T-cell (primary cell): Measurements from ENCODE around the gene MAP2K6. TPM values are rescaled to one million over a fixed set of nuclear protein-coding genes. Genes with fewer than 3 reads are reported as not detected.

Experiments used
- ATAC-seq, 4 experiments: fragments of 200-7000 bp in 3 of 4; fragments of 150-1000 bp in 1 of 4; cut with Tn5 transposase; replicated peaks in 1 of 4; 1 replicate in 3 of 4; 2 replicates in 1 of 4; pipeline ENCODE4 v1.10.0; 2021; ENCODE audit warnings: moderate library complexity in 3 of 4, mild to moderate bottlenecking in 2 of 4, moderate number of reproducible peaks in 1 of 4
- CTCF ChIA-PET, 2 donors: fragments of 300-600 bp; sonication (Branson Sonifier 250); formaldehyde crosslinking; loops; one replicate each; lab custom pipeline; 2022; ENCODE audit warnings: antibody characterized with exemption in 2 of 2; lab: Charles Lee
- POLR2A ChIA-PET, 2 donors: fragments of 300-600 bp; sonication (Branson Sonifier 250); formaldehyde crosslinking; loops; one replicate each; lab custom pipeline; 2022; ENCODE audit warnings: antibody characterized with exemption in 2 of 2; lab: Charles Lee
- DNase-seq, 35 experiments: peaks; one replicate each; pipeline versions ENCODE4 v3.0.0 to v3.0.0-alpha.2; 2013 to 2023
- H3K27ac ChIP-seq: one replicate; pipeline ENCODE4 v1.5.1; 2013; ENCODE audit warnings: low read length
- H3K27me3 ChIP-seq, 2 experiments: replicated peaks in 1 of 2; 1 replicate in 1 of 2; 2 replicates in 1 of 2; pipeline versions ENCODE4 v1.6.1 to v1.7.0; 2013; ENCODE audit warnings: low read length in 1 of 2, mixed read lengths in 1 of 2; ENCODE audit not compliant: control insufficient read depth in 2 of 2, insufficient read depth in 2 of 2; ENCODE audit errors: extremely low read depth in 1 of 2
- H3K36me3 ChIP-seq, 2 donors: 1 replicate in 1 of 2; 2 replicates in 1 of 2; pipeline versions ENCODE4 v1.6.1 to v1.7.0; 2013; ENCODE audit warnings: low read length in 1 of 2; ENCODE audit not compliant: control insufficient read depth in 2 of 2, insufficient read depth in 1 of 2; ENCODE audit errors: extremely low read depth in 1 of 2
- H3K4me1 ChIP-seq, 2 experiments: 1 replicate in 1 of 2; 2 replicates in 1 of 2; pipeline versions ENCODE4 v1.6.1 to v1.7.0; 2013; ENCODE audit warnings: low read length in 2 of 2, mixed read lengths in 1 of 2; ENCODE audit not compliant: insufficient read depth in 2 of 2, control insufficient read depth in 1 of 2; ENCODE audit errors: extremely low read depth in 1 of 2
- H3K4me3 ChIP-seq, 2 donors: 1 replicate in 1 of 2; 2 replicates in 1 of 2; pipeline versions ENCODE4 v1.5.1 to v1.7.0; 2013; ENCODE audit warnings: mild to moderate bottlenecking in 2 of 2, low read length in 1 of 2, moderate library complexity in 1 of 2; ENCODE audit not compliant: control insufficient read depth in 1 of 2; ENCODE audit errors: extremely low read depth in 1 of 2
- H3K9me3 ChIP-seq: 2 replicates; pipeline ENCODE4 v1.7.0; 2013
- H3K27ac Mint-ChIP-seq, 2 donors: one replicate each; pipeline ENCODE4 v1.8.0; 2020 to 2021; ENCODE audit warnings: mild to moderate bottlenecking in 2 of 2, mixed read lengths in 2 of 2
- H3K27me3 Mint-ChIP-seq, 2 donors: one replicate each; pipeline ENCODE4 v1.8.0; 2021 to 2022; ENCODE audit warnings: mixed read lengths in 2 of 2
- H3K36me3 Mint-ChIP-seq: one replicate; pipeline ENCODE4 v1.8.0; 2021; ENCODE audit warnings: mixed read lengths
- H3K4me1 Mint-ChIP-seq, 3 donors: one replicate each; pipeline ENCODE4 v1.8.0; 2020 to 2022; ENCODE audit warnings: mixed read lengths in 3 of 3, mild to moderate bottlenecking in 1 of 3
- H3K4me3 Mint-ChIP-seq, 3 donors: one replicate each; pipeline ENCODE4 v1.8.0; 2020 to 2022; ENCODE audit warnings: mild to moderate bottlenecking in 3 of 3, mixed read lengths in 3 of 3, moderate library complexity in 3 of 3
- H3K9me3 Mint-ChIP-seq, 3 donors: one replicate each; pipeline ENCODE4 v1.8.0; 2020 to 2022; ENCODE audit warnings: mixed read lengths in 3 of 3
- WGBS: methylation state at CpG from one replicate; pipeline ENCODE4 v1.1.5; 2013; ENCODE audit warnings: missing lambda C conversion rate; ENCODE audit not compliant: insufficient coverage; 5-methylcytosine and 5-hydroxymethylcytosine counted together
- total RNA-seq, 35 experiments: library from RNA in 6 of 35; stranded (reverse) in 6 of 35; fragments of 120-200 nt in 1 of 35; gene quantifications; one replicate each; pipeline versions ENCODE4 v1.2.1 to v1.2.4 and lab custom pipeline; 2013 to 2026

MAP2K6 gene
- total RNA-seq, 5 donors from 2014 or later (not counting 1 experiment from before 2014, with no cell fraction given) = 10.4 to 25.1 (median 11.5) TPM

DNA sequence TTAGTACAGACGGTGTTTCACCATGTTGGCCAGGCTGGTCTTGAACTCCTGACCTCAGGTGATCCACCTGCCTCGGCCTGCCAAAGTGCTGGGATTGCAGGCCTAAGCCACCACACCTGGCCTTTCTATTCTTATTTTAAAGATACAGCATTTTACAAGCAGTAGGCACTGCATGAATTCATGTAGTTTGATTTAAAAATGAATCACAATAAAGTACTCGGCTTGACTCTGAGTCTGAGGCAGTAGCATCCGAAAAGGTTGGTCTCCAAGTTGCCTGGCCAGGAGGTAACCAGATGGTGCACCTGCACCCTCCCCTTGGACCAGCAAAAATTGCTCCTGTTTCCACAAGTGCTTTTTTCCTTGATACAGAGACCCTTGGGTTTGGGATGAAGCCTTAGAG is 35.6 kb downstream of the MAP2K6 start:
- Mint-ChIP-seq H3K36me3 (peaks cover 36% of the 10 kb centered on the region), H3K4me1 (peaks cover 40 to 53% (median 43%) of the 10 kb centered on the region in 3 donors), H3K27ac (no peak overlapping the region), H3K4me3 (no peak overlapping the region), H3K9me3 (no peaks in the 10 kb centered on the region), H3K27me3 (no peaks in the 10 kb centered on the region)
- H3K9me3 ChIP-seq = no peaks in the 10 kb centered on the region
- peaks cover 0 to 5% of the 10 kb centered on the region in 2 donors for H3K36me3 ChIP-seq
- ATAC-seq (no peak), DNase-seq (no peak)
- peaks cover 0 to 5% of the 10 kb centered on the region in 2 experiments for H3K4me1 ChIP-seq
- no peak overlapping the region for H3K27ac ChIP-seq
- no peaks in the 10 kb centered on the region for H3K27me3 ChIP-seq
- H3K4me3 ChIP-seq = no peak overlapping the region
- POLR2A ChIA-PET = no interaction called here
- CTCF ChIA-PET = no interaction called here
- no CpG with 5 or more reads among the region's 4 CpGs for WGBS

DNA sequence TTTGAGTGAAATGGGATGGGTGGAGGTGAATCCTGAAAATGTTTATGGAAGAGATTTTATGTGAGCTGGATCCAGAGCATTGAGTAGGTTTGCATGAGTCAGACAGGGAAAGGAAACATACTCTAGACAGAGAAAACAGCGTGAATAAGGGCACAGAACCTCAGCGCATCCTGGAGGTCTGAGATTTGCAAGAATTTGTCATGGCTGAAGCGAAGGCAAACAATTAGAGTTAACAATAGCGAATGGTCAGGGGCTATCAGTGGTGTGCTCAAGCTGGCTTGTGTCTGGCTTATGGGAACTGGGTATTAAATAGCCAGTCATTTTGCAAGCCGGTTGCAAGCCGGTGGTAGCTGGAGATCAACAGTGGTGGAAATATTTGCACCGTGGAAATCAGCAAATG is 36.4 kb downstream of the MAP2K6 start:
- CTCF ChIA-PET = no interaction called here
- Mint-ChIP-seq H3K4me1 (peaks cover 36 to 56% (median 39%) of the 10 kb centered on the region in 3 donors), H3K27ac (no peak overlapping the region), H3K9me3 (no peaks in the 10 kb centered on the region), H3K4me3 (no peak overlapping the region), H3K27me3 (no peaks in the 10 kb centered on the region), H3K36me3 (peaks cover 39% of the 10 kb centered on the region)
- Histone ChIP-seq H3K36me3 (peaks cover 0 to 5% of the 10 kb centered on the region in 2 donors), H3K27me3 (no peaks in the 10 kb centered on the region), H3K9me3 (no peaks in the 10 kb centered on the region), H3K4me3 (no peak overlapping the region), H3K27ac (no peak overlapping the region), H3K4me1 (no peaks in the 10 kb centered on the region)
- POLR2A ChIA-PET = no interaction called here
- WGBS = 87% methylated on average over 4 of the region's 7 CpGs
- no peak for DNase-seq
- ATAC-seq = no peak

DNA sequence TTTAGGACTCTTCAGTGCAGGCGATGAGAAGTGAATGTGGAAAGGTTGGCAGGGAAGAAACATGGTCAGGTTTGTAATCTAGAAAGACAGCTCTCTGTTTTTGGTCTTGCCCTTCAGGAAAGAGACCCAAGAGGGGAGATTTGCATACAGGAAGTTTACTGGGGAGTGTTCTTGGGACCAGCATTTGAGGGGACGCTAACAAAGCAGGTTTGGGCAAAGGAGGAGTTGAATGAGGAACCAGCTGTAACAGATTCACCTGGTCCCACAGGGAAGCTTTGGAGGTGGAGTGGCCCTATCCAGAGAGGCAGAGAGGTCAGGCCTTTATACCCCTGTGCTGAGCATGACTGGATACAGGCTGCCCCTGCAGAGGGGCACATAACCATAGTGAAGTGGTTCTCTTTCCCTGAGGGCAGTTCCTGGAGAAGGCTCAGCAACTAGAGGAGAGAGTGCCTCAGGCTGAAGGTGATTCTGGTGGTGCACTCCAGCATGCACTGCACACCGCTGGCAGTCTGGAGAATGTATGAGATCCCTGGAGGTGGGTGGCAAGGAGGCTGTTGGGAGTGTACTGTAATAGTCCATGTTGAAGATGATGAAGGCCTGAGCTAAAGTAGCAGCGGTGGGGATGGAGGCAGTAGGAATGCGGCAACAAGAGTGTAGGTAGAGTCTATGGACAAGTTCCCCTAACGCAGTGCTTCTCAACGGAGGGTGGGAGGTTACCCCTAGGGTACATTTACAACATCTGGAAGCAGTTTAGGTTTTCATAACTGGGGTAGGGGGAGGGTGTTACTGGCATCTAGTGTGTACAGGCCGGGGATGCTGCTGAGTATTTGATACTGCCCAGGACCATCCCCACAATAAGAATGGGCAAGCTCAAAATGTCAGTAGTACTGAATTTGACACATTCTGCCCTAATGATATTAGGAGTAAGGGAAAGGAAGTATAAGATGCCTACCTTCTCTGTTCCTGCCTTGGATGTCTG is 37.2 kb downstream of the MAP2K6 start:
- DNase-seq (no peak), ATAC-seq (no peak)
- ChIA-PET CTCF (no interaction called here), POLR2A (no interaction called here)
- H3K4me3 Mint-ChIP-seq = no peak overlapping the region
- H3K4me1 ChIP-seq = no peaks in the 10 kb centered on the region
- H3K36me3 ChIP-seq = peaks cover 0 to 5% of the 10 kb centered on the region in 2 donors
- 93% methylated on average over 7 of the region's 8 CpGs for WGBS
- H3K27me3 Mint-ChIP-seq = no peaks in the 10 kb centered on the region
- H3K27ac Mint-ChIP-seq = no peak overlapping the region
- H3K4me3 ChIP-seq = no peak overlapping the region
- H3K27me3 ChIP-seq = no peaks in the 10 kb centered on the region
- no peaks in the 10 kb centered on the region for H3K9me3 Mint-ChIP-seq
- H3K27ac ChIP-seq = no peak overlapping the region
- no peaks in the 10 kb centered on the region for H3K9me3 ChIP-seq
- peaks cover 38 to 60% (median 40%) of the 10 kb centered on the region in 3 donors for H3K4me1 Mint-ChIP-seq
- H3K36me3 Mint-ChIP-seq = peaks cover 35% of the 10 kb centered on the region

- CTCF ChIA-PET = no interaction called here
- WGBS = 100% methylated on average over 7 of the region's 8 CpGs
- Mint-ChIP-seq H3K27me3 (no peaks in the 10 kb centered on the region), H3K4me1 (peaks cover 41 to 71% (median 45%) of the 10 kb centered on the region in 3 donors), H3K4me3 (no peak overlapping the region), H3K9me3 (no peaks in the 10 kb centered on the region), H3K36me3 (peaks cover 36% of the 10 kb centered on the region), H3K27ac (no peak overlapping the region)
- Histone ChIP-seq H3K27ac (no peak overlapping the region), H3K27me3 (no peaks in the 10 kb centered on the region), H3K36me3 (peaks cover 3 to 5% of the 10 kb centered on the region in 2 donors), H3K9me3 (no peaks in the 10 kb centered on the region), H3K4me1 (no peaks in the 10 kb centered on the region), H3K4me3 (no peak overlapping the region)
- POLR2A ChIA-PET = no interaction called here
- no peak for ATAC-seq
- DNase-seq = no peak
Measured at GRCh38 chr17:69452664-69453260, 38.3 kb downstream of the MAP2K6 start.

DNA sequence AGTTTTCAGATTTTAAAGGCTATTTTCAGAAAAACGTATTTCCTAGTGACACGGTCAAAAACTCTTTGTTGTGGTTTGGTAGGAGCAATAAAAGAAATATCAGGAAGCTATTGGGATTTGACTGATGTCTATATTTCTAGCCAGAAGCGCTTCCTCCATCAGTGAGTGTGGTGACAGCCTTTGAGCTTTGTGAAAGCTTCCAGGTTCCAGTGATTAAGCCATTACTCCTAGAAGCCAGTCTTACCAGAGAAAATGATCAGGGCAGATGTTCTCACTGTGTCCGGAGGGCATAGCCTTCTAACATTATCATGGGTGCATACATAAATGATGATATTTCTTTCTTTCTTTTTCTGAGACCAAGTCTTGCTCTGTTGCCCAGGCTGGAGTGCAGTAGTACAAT is 39.6 kb downstream of the MAP2K6 start:
- DNase-seq (no peak), ATAC-seq (no peak)
- Mint-ChIP-seq H3K9me3 (no peaks in the 10 kb centered on the region), H3K36me3 (peaks cover 34% of the 10 kb centered on the region), H3K4me1 (peaks cover 44 to 66% (median 52%) of the 10 kb centered on the region in 3 donors), H3K27me3 (no peaks in the 10 kb centered on the region), H3K27ac (no peak overlapping the region), H3K4me3 (no peak overlapping the region)
- Histone ChIP-seq H3K36me3 (peaks cover 0 to 3% of the 10 kb centered on the region in 2 donors), H3K27me3 (no peaks in the 10 kb centered on the region), H3K4me1 (no peaks in the 10 kb centered on the region), H3K27ac (no peak overlapping the region), H3K4me3 (no peak overlapping the region), H3K9me3 (no peaks in the 10 kb centered on the region)
- ChIA-PET POLR2A (no interaction called here), CTCF (interaction anchor here in 1 of 2 donors (0.6 kb wide), 1 partner anchor 866 kb away, joined by 3 read pairs; no protein-coding TSS in a partner anchor)
- WGBS = 80% methylated on average over 3 of the region's 4 CpGs

GRCh38 chr17:69455040-69455439 is 40.5 kb downstream of the MAP2K6 start:
- Mint-ChIP-seq H3K27ac (no peak overlapping the region), H3K4me3 (no peak overlapping the region), H3K27me3 (no peaks in the 10 kb centered on the region), H3K9me3 (no peaks in the 10 kb centered on the region), H3K36me3 (peaks cover 31% of the 10 kb centered on the region), H3K4me1 (peaks cover 45 to 68% (median 56%) of the 10 kb centered on the region in 3 donors)
- no peak overlapping the region for H3K27ac ChIP-seq
- WGBS = 80% methylated on average over 1 of the region's 1 CpG
- H3K27me3 ChIP-seq = no peaks in the 10 kb centered on the region
- no peak overlapping the region for H3K4me3 ChIP-seq
- CTCF ChIA-PET = interaction anchor here in 1 of 2 donors (0.7 kb wide), 1 partner anchor 96 kb away, joined by 4 read pairs; no protein-coding TSS in a partner anchor
- H3K36me3 ChIP-seq = peaks cover 0 to 3% of the 10 kb centered on the region in 2 donors
- no peaks in the 10 kb centered on the region for H3K9me3 ChIP-seq
- H3K4me1 ChIP-seq = no peaks in the 10 kb centered on the region
- no peak for ATAC-seq
- DNase-seq = no peak
- POLR2A ChIA-PET = no interaction called here
